BJ (cell line): ENCODE results near the gene PIP5KL1. TPM values are rescaled to one million over a fixed set of nuclear protein-coding genes. Genes with fewer than 3 reads are reported as not detected.

Experiments used
- CTCF ChIA-PET: fragments of 350-600 bp; formaldehyde crosslinking; extraction: SDS; loops from one replicate; lab custom pipeline; 2021; ENCODE audit warnings: antibody characterized with exemption, inconsistent platforms; lab: Yijun Ruan, JAX
- POLR2A ChIA-PET: fragments of 300-600 bp; sonication (Branson Sonifier 250); formaldehyde crosslinking; extraction: SDS; loops from one replicate; lab custom pipeline; 2021; ENCODE audit warnings: antibody characterized with exemption; lab: Charles Lee
- DNase-seq: peaks from one replicate; pipeline ENCODE4 v3.0.0-alpha.2; 2011; ENCODE audit warnings: low read depth
- H3K27me3 ChIP-seq: 2 replicates; pipeline ENCODE4 v1.6.0; 2011; ENCODE audit warnings: low read length; ENCODE audit not compliant: control insufficient read depth, insufficient read depth
- H3K36me3 ChIP-seq: 2 replicates; pipeline ENCODE4 v1.5.1; 2011; ENCODE audit warnings: low read length; ENCODE audit not compliant: control insufficient read depth, insufficient read depth
- H3K4me3 ChIP-seq: 2 replicates; pipeline ENCODE4 v1.5.1; 2011; ENCODE audit warnings: low read depth, mild to moderate bottlenecking, control low read depth, low read length
- polyA plus RNA-seq: library from polyadenylated mRNA; depleted of rRNA; stranded (reverse); fragments of >200 nt; gene quantifications from 2 replicates; pipeline ENCODE4 v1.2.3, GENCODE V29; 2011
- TF ChIP-seq, protein P1 (sequence below): IDR thresholded peaks from 2 replicates; pipeline ENCODE4 v1.5.1; 2011; ENCODE audit warnings: low read depth, mild to moderate bottlenecking, control low read depth, inconsistent platforms, low read length, moderate library complexity; ENCODE audit not compliant: insufficient read depth

Gene PIP5KL1
- polyA plus RNA-seq, 1 experiment = 2.3 TPM

DNA sequence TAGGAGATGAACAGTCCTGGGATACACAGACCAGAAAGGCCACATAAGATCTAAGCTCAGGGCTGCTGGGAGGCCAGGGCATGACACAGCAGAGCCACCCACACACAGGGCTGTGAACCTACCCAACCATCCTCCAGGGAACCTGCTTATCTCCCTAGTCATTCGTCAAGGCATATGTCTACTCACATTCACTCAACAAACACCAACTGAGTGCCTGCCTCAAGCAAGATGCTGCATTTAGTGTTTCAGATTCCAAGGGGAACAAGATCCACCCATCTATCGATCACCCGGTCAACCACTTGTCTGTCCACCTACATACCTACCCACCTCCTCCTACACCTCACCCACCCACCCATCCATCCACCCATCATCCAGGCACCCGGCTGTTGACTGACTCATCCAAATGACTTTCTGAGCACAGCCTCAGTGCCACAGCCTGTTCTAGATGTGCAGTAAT lies 5.2 kb upstream of the PIP5KL1 start:
- ChIA-PET POLR2A (no interaction called here), CTCF (interaction anchor here (1.5 to 3.8 kb wide), 2 partner anchors 8 to 182 kb away, joined by 5 to 15 read pairs; no protein-coding TSS in a partner anchor)

DNA sequence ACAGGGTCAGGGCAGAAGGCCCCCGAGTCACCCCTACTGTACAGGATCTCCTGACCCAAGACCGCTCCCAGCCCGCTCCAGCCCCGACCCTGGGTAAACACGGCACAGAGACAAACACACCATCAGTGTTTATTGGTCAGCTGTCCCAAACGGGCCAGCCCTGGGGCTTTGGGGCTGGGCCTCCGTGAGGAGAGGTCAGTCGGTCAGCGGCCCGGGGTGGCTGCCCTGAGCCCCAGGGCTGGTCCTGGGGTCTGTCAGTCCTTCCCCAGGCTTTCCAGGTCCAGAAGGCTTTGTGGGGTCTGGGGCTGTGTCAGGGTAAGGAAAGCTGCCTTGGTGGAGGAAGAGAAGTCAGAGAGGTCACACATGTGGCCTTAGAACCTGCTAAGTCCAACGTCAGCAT lies 4.4 kb upstream of the PIP5KL1 start:
- CTCF ChIA-PET = interaction anchor here (1.4 to 3.8 kb wide), 3 partner anchors 8 to 183 kb away, joined by 3 to 15 read pairs (median 5); no protein-coding TSS in a partner anchor
- TF ChIP-seq, protein P1, sequence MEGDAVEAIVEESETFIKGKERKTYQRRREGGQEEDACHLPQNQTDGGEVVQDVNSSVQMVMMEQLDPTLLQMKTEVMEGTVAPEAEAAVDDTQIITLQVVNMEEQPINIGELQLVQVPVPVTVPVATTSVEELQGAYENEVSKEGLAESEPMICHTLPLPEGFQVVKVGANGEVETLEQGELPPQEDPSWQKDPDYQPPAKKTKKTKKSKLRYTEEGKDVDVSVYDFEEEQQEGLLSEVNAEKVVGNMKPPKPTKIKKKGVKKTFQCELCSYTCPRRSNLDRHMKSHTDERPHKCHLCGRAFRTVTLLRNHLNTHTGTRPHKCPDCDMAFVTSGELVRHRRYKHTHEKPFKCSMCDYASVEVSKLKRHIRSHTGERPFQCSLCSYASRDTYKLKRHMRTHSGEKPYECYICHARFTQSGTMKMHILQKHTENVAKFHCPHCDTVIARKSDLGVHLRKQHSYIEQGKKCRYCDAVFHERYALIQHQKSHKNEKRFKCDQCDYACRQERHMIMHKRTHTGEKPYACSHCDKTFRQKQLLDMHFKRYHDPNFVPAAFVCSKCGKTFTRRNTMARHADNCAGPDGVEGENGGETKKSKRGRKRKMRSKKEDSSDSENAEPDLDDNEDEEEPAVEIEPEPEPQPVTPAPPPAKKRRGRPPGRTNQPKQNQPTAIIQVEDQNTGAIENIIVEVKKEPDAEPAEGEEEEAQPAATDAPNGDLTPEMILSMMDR = no peak
- no peak for DNase-seq

More for the DNA sequence above, 5.2 kb upstream of the PIP5KL1 start:
- DNase-seq = no peak
- H3K27me3 ChIP-seq = no peaks in the 10 kb centered on the region
- TF ChIP-seq, protein P1 = no peak
- no peak overlapping the region for H3K4me3 ChIP-seq
- peaks cover 4% of the 10 kb centered on the region for H3K36me3 ChIP-seq

DNA sequence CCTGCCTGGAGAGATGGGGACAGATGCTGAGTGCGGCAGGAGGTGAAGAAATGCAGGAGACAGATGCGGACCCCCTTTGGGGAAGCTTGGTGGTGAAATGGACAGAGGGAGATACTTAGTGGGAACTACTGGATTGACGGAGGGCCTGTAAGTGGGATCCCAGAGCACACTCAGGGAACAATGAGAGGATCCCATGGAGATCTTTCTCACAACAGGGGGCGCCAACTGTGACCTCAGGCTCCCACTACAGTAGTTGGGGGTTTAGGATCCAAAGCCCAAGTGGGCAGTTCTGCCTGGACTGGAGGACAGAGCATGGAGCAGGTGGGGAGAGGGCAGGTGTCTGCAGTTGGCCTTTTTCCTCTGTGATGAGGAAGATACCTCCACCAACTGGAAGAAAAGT lies 3.7 kb upstream of the PIP5KL1 start:
- Histone ChIP-seq H3K4me3 (no peak overlapping the region), H3K27me3 (no peaks in the 10 kb centered on the region), H3K36me3 (peaks cover 4% of the 10 kb centered on the region)
- DNase-seq = no peak
- TF ChIP-seq, protein P1 = no peak
- ChIA-PET CTCF (interaction anchor here (1.4 to 3.8 kb wide), 2 partner anchors 8 to 10 kb away, joined by 3 to 15 read pairs; no protein-coding TSS in a partner anchor), POLR2A (no interaction called here)

More for the DNA sequence above, 4.4 kb upstream of the PIP5KL1 start:
- Histone ChIP-seq H3K27me3 (no peaks in the 10 kb centered on the region), H3K4me3 (no peak overlapping the region), H3K36me3 (peaks cover 4% of the 10 kb centered on the region)
- POLR2A ChIA-PET = no interaction called here

GRCh38 chr9:127931092-127931881 lies 710 bp upstream of the PIP5KL1 start:
- Histone ChIP-seq H3K4me3 (peak overlapping the region; percentile 52), H3K36me3 (peaks cover 4% of the 10 kb centered on the region), H3K27me3 (no peaks in the 10 kb centered on the region)
- DNase-seq = no peak
- ChIA-PET POLR2A (no interaction called here), CTCF (interaction anchor here (1.0 to 2.0 kb wide), 7 partner anchors 10 to 197 kb away, joined by 3 to 11 read pairs (median 6); partner anchors contain the start of gene TOR2A)
- TF ChIP-seq, protein P1 = no peak

- ChIA-PET POLR2A (no interaction called here), CTCF (interaction anchor here (1.4 to 2.0 kb wide), 6 partner anchors 8 to 195 kb away, joined by 4 to 11 read pairs (median 8); partner anchors contain the start of gene TOR2A)
- H3K36me3 ChIP-seq = peaks cover under 1% of the 10 kb centered on the region; the same call in 1 of the 2 replicates
Observed at GRCh38 chr9:127929625-127929979, 975 bp downstream of the PIP5KL1 start.

More at GRCh38 chr9:127929625-127929979, 975 bp downstream of the PIP5KL1 start:
- TF ChIP-seq, protein P1 = no peak
- Histone ChIP-seq H3K27me3 (no peaks in the 10 kb centered on the region), H3K4me3 (no peak overlapping the region)
- no peak for DNase-seq
